Measurements from ENCODE around the gene AP5B1. TPM values are rescaled to one million over a fixed set of nuclear protein-coding genes. Genes with fewer than 3 reads are reported as not detected.
"Not testable (repeated sequence)": the region's sequence is repeated elsewhere in the genome, so short reads cannot be mapped to it uniquely, and the experiment has no call there.

The AP5B1 gene
- polyA plus RNA-seq, 1 experiment, result 7.5 TPM

DNA sequence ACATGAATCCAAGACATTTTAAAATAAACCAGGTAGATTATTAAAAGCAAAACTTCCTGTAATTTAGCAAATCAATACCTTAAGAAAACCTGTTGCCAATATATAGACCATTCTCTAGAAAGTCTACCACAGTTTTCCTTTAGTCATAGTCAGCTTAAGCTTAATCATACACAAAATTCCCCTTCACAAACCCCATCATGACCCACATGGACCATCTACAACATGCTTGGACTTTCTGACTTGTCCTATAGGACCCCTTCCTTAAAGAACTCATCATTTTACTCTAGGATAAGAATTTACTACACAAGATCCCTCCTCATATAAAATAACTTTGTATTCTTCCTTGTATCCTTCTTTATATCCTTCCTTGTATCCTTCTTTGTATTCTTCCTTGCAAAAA is 44.0 kb downstream of the AP5B1 start:
- Histone ChIP-seq H3K36me3 (ENCODE audit: control insufficient read depth, insufficient read depth, low read length) (no peaks in the 10 kb centered on the region), H3K27me3 (ENCODE audit: control insufficient read depth, insufficient read depth, low read length) (peaks cover 4% of the 10 kb centered on the region), H3K4me3 (ENCODE audit: low read depth, low read length) (no peak overlapping the region)
- TF ChIP-seq, protein P1, sequence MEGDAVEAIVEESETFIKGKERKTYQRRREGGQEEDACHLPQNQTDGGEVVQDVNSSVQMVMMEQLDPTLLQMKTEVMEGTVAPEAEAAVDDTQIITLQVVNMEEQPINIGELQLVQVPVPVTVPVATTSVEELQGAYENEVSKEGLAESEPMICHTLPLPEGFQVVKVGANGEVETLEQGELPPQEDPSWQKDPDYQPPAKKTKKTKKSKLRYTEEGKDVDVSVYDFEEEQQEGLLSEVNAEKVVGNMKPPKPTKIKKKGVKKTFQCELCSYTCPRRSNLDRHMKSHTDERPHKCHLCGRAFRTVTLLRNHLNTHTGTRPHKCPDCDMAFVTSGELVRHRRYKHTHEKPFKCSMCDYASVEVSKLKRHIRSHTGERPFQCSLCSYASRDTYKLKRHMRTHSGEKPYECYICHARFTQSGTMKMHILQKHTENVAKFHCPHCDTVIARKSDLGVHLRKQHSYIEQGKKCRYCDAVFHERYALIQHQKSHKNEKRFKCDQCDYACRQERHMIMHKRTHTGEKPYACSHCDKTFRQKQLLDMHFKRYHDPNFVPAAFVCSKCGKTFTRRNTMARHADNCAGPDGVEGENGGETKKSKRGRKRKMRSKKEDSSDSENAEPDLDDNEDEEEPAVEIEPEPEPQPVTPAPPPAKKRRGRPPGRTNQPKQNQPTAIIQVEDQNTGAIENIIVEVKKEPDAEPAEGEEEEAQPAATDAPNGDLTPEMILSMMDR (IDR thresholded peaks at IDR 0.05; ENCODE audit: insufficient read depth, low read depth, low read length), result no peak
- ChIA-PET CTCF (no interaction called here), POLR2A (no interaction called here)
- DNase-seq (ENCODE audit: low read depth), result no peak

DNA sequence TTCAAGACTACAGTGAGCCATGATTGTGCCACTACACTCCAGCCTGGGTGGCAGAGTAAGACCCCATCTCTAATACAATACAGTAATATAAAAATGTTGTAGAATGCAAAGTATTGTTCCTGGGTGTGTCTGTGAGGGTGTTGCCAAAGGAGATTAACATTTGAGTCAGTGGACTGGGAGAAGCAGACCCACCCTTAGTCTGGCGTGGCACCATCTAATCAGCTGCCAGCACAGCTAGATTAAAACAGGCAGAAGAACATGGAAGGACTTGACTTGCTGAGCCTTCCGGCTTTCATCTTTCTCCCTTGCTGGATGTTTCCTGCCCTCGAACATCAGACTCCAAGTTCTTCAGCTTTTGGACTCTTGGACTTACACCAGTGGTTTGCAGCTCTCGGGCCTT is 45.7 kb downstream of the AP5B1 start:
- CTCF ChIA-PET, result interaction anchor here (1.1 to 1.5 kb wide), 2 partner anchors 8 to 82 kb away, joined by 3 to 5 read pairs; no protein-coding TSS in a partner anchor
- DNase-seq (ENCODE audit: low read depth); H3K36me3 ChIP-seq (ENCODE audit: control insufficient read depth, insufficient read depth, low read length); H3K4me3 ChIP-seq (ENCODE audit: low read depth, low read length); H3K27me3 ChIP-seq (ENCODE audit: control insufficient read depth, insufficient read depth, low read length); POLR2A ChIA-PET: not testable (repeated sequence)

DNA sequence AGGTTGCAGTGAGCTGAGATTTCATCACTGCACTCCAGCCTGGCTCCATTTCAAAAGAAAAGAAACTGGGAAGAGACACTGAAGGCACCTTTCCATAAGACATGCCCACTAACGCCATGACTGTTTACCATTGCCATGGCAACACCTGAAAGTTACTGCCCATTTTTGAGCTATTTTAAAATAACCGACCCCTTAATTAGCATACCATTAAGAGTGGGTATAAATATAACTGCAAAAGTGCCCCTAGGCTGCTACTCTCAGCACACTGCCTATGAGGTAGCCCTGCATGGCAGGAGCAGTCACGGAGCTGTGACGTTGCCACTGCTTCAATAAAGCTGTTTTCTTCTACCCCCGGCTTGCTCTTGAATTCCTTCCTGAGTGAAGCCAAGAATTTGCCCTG is 50.3 kb downstream of the AP5B1 start:
- TF ChIP-seq, protein P1 (IDR thresholded peaks at IDR 0.05; ENCODE audit: insufficient read depth, low read depth, low read length), result no peak
- POLR2A ChIA-PET, result no interaction called here
- Histone ChIP-seq H3K4me3 (ENCODE audit: low read depth, low read length) (no peak overlapping the region), H3K36me3 (ENCODE audit: control insufficient read depth, insufficient read depth, low read length) (no peaks in the 10 kb centered on the region), H3K27me3 (ENCODE audit: control insufficient read depth, insufficient read depth, low read length) (peaks cover 2% of the 10 kb centered on the region)
- CTCF ChIA-PET, result no interaction called here
- DNase-seq (ENCODE audit: low read depth), result no peak

DNA sequence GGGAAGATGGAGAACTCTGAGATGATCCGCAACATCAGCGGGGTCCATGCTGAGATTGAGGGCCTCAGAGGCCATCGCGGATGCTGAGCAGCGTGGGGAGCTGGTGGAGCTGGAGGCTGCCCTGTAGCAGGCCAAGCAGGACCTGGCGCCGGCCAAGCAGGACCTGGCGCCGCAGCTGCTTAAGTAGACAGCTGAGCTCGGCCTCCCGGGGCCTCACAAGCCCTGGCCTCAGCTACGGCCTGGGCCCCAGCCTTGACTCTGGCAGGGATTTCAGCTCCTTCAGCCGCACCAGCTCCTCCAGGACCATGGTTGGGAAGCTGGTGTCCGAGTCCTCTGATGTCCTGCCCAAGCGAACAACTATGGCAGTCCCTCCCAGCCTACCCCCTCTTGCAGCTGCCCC is 52.9 kb downstream of the AP5B1 start:
- DNase-seq (ENCODE audit: low read depth), result no peak
- ChIA-PET POLR2A (no interaction called here), CTCF (interaction anchor here (1.1 to 2.1 kb wide), 6 partner anchors 8 to 90 kb away, joined by 3 to 8 read pairs (median 4); no protein-coding TSS in a partner anchor)
- TF ChIP-seq, protein P1 (IDR thresholded peaks at IDR 0.05; ENCODE audit: insufficient read depth, low read depth, low read length), result no peak
- Histone ChIP-seq H3K36me3 (ENCODE audit: control insufficient read depth, insufficient read depth, low read length) (no peaks in the 10 kb centered on the region), H3K27me3 (ENCODE audit: control insufficient read depth, insufficient read depth, low read length) (peaks cover 2% of the 10 kb centered on the region), H3K4me3 (ENCODE audit: low read depth, low read length) (no peak overlapping the region)

DNA sequence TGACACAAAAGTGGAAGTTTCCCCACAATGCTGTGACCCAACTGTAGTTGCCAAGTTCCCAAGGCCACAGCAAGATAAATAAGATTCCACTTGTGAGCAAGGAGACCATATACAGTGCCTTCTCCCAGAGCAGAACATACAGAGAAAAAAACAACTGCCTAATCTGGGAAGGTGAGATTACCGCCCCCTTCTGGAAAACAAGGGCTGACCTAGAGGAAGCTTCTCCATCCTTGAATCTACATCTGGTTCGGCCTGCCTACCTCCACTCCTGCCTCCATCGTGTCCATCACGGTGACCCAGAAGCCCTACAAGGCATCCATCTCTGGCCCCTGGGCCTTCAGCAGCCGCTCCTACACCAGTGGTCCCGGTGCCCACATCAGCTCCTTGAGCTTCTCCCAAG is 54.1 kb downstream of the AP5B1 start:
- Histone ChIP-seq H3K4me3 (ENCODE audit: low read depth, low read length) (no peak overlapping the region), H3K27me3 (ENCODE audit: control insufficient read depth, insufficient read depth, low read length) (peaks cover 2% of the 10 kb centered on the region), H3K36me3 (ENCODE audit: control insufficient read depth, insufficient read depth, low read length) (no peaks in the 10 kb centered on the region)
- ChIA-PET POLR2A (no interaction called here), CTCF (interaction anchor here (0.7 to 2.0 kb wide), 3 partner anchors 9 to 173 kb away, joined by 3 to 5 read pairs (median 3); no protein-coding TSS in a partner anchor)
- TF ChIP-seq, protein P1 (IDR thresholded peaks at IDR 0.05; ENCODE audit: insufficient read depth, low read depth, low read length), result no peak
- no peak for DNase-seq (ENCODE audit: low read depth)

Other genes starting within 250 kb of the AP5B1 start
- 37.9 and 77.7 TPM in 2 replicates for gene LTBP3, start 222.6 kb downstream of the AP5B1 start, polyA plus RNA-seq (2011; rRNA removed)
- 48.7 and 73.3 TPM in 2 replicates for gene ZNRD2, start 210.5 kb downstream of the AP5B1 start, polyA plus RNA-seq (2011; rRNA removed)
- 38.2 and 56.9 TPM in 2 replicates for gene FAM89B, start 208.4 kb downstream of the AP5B1 start, polyA plus RNA-seq (2011; rRNA removed)
- gene EHBP1L1, start 204.9 kb downstream of the AP5B1 start, polyA plus RNA-seq (2011; rRNA removed), result 17.9 and 30.9 TPM in 2 replicates
- 0.06 and 0.07 TPM in 2 replicates for gene KCNK7, start 185.2 kb downstream of the AP5B1 start, polyA plus RNA-seq (2011; rRNA removed)
- gene MAP3K11, start 166.8 kb downstream of the AP5B1 start, polyA plus RNA-seq (2011; rRNA removed), result 11.7 and 18.1 TPM in 2 replicates
- 9.8 and 19.7 TPM in 2 replicates for gene PCNX3, start 165.2 kb downstream of the AP5B1 start, polyA plus RNA-seq (2011; rRNA removed)
- gene SIPA1, start 142.9 kb downstream of the AP5B1 start, polyA plus RNA-seq (2011; rRNA removed), result 13.4 and 21.6 TPM in 2 replicates
- gene RELA, start 118.1 kb downstream of the AP5B1 start, polyA plus RNA-seq (2011; rRNA removed), result 27.6 and 46.2 TPM in 2 replicates
- 31.4 and 50.9 TPM in 2 replicates for gene KAT5, start 68.7 kb downstream of the AP5B1 start, polyA plus RNA-seq (2011; rRNA removed)
- gene RNASEH2C, start 60.2 kb downstream of the AP5B1 start, polyA plus RNA-seq (2011; rRNA removed), result 28.0 and 33.9 TPM in 2 replicates
- gene OVOL1, start 6.1 kb upstream of the AP5B1 start, polyA plus RNA-seq (2011; rRNA removed), result not detected in 2 replicates
- gene SNX32, start 53.0 kb upstream of the AP5B1 start, polyA plus RNA-seq (2011; rRNA removed), result 0.13 and 0.22 TPM in 2 replicates
- 1,912 and 2,736 TPM in 2 replicates for gene CFL1, start 77.2 kb upstream of the AP5B1 start, polyA plus RNA-seq (2011; rRNA removed)
- gene MUS81, start 79.5 kb upstream of the AP5B1 start, polyA plus RNA-seq (2011; rRNA removed), result 31.1 and 63.8 TPM in 2 replicates
- gene EFEMP2, start 91.8 kb upstream of the AP5B1 start, polyA plus RNA-seq (2011; rRNA removed), result 258 and 497 TPM in 2 replicates
- gene CTSW, start 98.9 kb upstream of the AP5B1 start, polyA plus RNA-seq (2011; rRNA removed), result 0.15 and 0.21 TPM in 2 replicates
- gene FIBP, start 107.5 kb upstream of the AP5B1 start, polyA plus RNA-seq (2011; rRNA removed), result 136 and 199 TPM in 2 replicates
- 23.7 and 33.4 TPM in 2 replicates for gene CCDC85B, start 109.7 kb upstream of the AP5B1 start, polyA plus RNA-seq (2011; rRNA removed)
- gene FOSL1, start 119.4 kb upstream of the AP5B1 start, polyA plus RNA-seq (2011; rRNA removed), result 8.2 and 10.3 TPM in 2 replicates
- 49.8 and 81.9 TPM in 2 replicates for gene C11orf68, start 138.1 kb upstream of the AP5B1 start, polyA plus RNA-seq (2011; rRNA removed)
- 137 and 141 TPM in 2 replicates for gene DRAP1, start 138.4 kb upstream of the AP5B1 start, polyA plus RNA-seq (2011; rRNA removed)
- gene TSGA10IP, start 164.5 kb upstream of the AP5B1 start, polyA plus RNA-seq (2011; rRNA removed), result not detected in 2 replicates
- 12.0 and 13.2 TPM in 2 replicates for gene SART1, start 180.8 kb upstream of the AP5B1 start, polyA plus RNA-seq (2011; rRNA removed)
- gene EIF1AD, start 221.2 kb upstream of the AP5B1 start, polyA plus RNA-seq (2011; rRNA removed), result 24.0 and 27.7 TPM in 2 replicates
- 210 and 223 TPM in 2 replicates for gene BANF1, start 221.5 kb upstream of the AP5B1 start, polyA plus RNA-seq (2011; rRNA removed)
- gene CST6, start 231.0 kb upstream of the AP5B1 start, polyA plus RNA-seq (2011; rRNA removed), result 4.8 and 5.9 TPM in 2 replicates
- 0.56 and 0.69 TPM in 2 replicates for gene CATSPER1, start 245.5 kb upstream of the AP5B1 start, polyA plus RNA-seq (2011; rRNA removed)

All from BJ (cell line).